Naive thymus-derived CD8-positive, alpha-beta T cell (primary cell): ENCODE measurements around the gene ATP2A2. TPM values are rescaled to one million over a fixed set of nuclear protein-coding genes. Genes with fewer than 3 reads are reported as not detected.

Experiments
- ATAC-seq, 2 donors: fragments of 150-1000 bp; cut with Tn5 transposase in 1 of 2; sonication (Bioruptor Pico), chemical (Tn5 transposase) in 1 of 2; 1 replicate in 1 of 2; 2 replicates in 1 of 2; pipeline ENCODE4 v1.10.0; 2021; ENCODE audit warnings: mild to moderate bottlenecking in 2 of 2, moderate library complexity in 2 of 2
- POLR2A ChIA-PET: fragments of 350-600 bp; sonication (Branson Sonifier 250); formaldehyde crosslinking; loops from one replicate; lab custom pipeline; 2021; ENCODE audit warnings: antibody characterized with exemption; lab: Charles Lee
- DNase-seq, 10 donors: peaks; one replicate each; pipeline versions ENCODE4 v3.0.0 to v3.0.0-alpha.2; 2020 to 2022
- H3K27ac Mint-ChIP-seq, 10 donors: one replicate each; pipeline ENCODE4 v1.8.0; 2020 to 2022; ENCODE audit warnings: mild to moderate bottlenecking in 10 of 10, mixed read lengths in 10 of 10, moderate library complexity in 4 of 10, inconsistent platforms in 1 of 10
- H3K27me3 Mint-ChIP-seq, 5 donors: one replicate each; pipeline ENCODE4 v1.8.0; 2021 to 2022; ENCODE audit warnings: mixed read lengths in 5 of 5
- H3K36me3 Mint-ChIP-seq, 3 donors: one replicate each; pipeline ENCODE4 v1.8.0; 2020 to 2022; ENCODE audit warnings: mixed read lengths in 3 of 3, mild to moderate bottlenecking in 2 of 3, inconsistent platforms in 1 of 3
- H3K4me1 Mint-ChIP-seq, 4 donors: one replicate each; pipeline ENCODE4 v1.8.0; 2021 to 2022; ENCODE audit warnings: mixed read lengths in 4 of 4
- H3K4me3 Mint-ChIP-seq, 10 donors: one replicate each; pipeline ENCODE4 v1.8.0; 2020 to 2022; ENCODE audit warnings: mild to moderate bottlenecking in 10 of 10, mixed read lengths in 10 of 10, moderate library complexity in 6 of 10, inconsistent platforms in 1 of 10
- H3K9me3 Mint-ChIP-seq, 9 donors: one replicate each; pipeline ENCODE4 v1.8.0; 2020 to 2022; ENCODE audit warnings: mixed read lengths in 9 of 9, mild to moderate bottlenecking in 3 of 9, inconsistent platforms in 1 of 9, moderate library complexity in 1 of 9
- polyA plus RNA-seq, 3 donors: library from polyadenylated mRNA; unstranded; fragments of 300-500 nt; fragmentation: Illumina TruSeq; gene quantifications; one replicate each; pipeline ENCODE4 v1.2.3, GENCODE V29; 2021
- total RNA-seq, 8 experiments: library from RNA in 2 of 8; stranded (reverse) in 2 of 8; gene quantifications; one replicate each; pipeline ENCODE4 v1.2.3 and lab custom pipeline; 2021 to 2026

The ATP2A2 gene
- total RNA-seq (10 to 100 TPM; 69.3 to 75.6 TPM), polyA plus RNA-seq (1 to 10 TPM; 1.7 to 2.0 (median 1.9) TPM), total RNA-seq (lab: John Stamatoyannopoulos, UW) (76.3 to 231 (median 139) reads per million in 6 experiments)

GRCh38 chr12:110280779-110281548 lies at the start of gene ATP2A2:
Gene ATP2A2 (plus strand): TSS chr12:110281247. CDS start chr12:110281790, 543 bp downstream.
- Mint-ChIP-seq H3K36me3 (peaks cover 0 to 31% (median 0%) of the 10 kb centered on the region in 3 donors), H3K4me3 (peak within 1 kb of the TSS; percentile 89 to 95 (median 90)), H3K27me3 (peaks cover 0 to 1% (median 0%) of the 10 kb centered on the region in 5 donors), H3K9me3 (no peaks in the 10 kb centered on the region), H3K27ac (peak within 1 kb of the TSS; percentile 71 to 95 (median 92)), H3K4me1 (peaks cover 14 to 56% (median 51%) of the 10 kb centered on the region in 4 donors)
- POLR2A ChIA-PET, result interaction anchor here (0.6 to 3.0 kb wide), 15 partner anchors 8 to 333 kb away, joined by 3 to 10 read pairs (median 4); partner anchors contain the start of genes ARPC3, FAM216A, GPN3 and IFT81
- ATAC-seq, result peak; percentile 85 to 88
- peak; percentile 83 to 94 (median 88) for DNase-seq

GRCh38 chr12:110233212-110233903 lies 47.7 kb upstream of the ATP2A2 start:
- no peak overlapping the region for H3K27ac Mint-ChIP-seq
- peaks cover 0 to 2% (median 0%) of the 10 kb centered on the region in 9 donors for H3K9me3 Mint-ChIP-seq
- POLR2A ChIA-PET, result interaction anchor here (0.7 kb wide), 1 partner anchor 27 kb away, joined by 3 read pairs; no protein-coding TSS in a partner anchor
- ATAC-seq (no peak), DNase-seq (no peak)
- peaks cover 0 to 2% (median 0%) of the 10 kb centered on the region in 5 donors for H3K27me3 Mint-ChIP-seq
- peaks cover 0 to 2% (median 0%) of the 10 kb centered on the region in 3 donors for H3K36me3 Mint-ChIP-seq
- peaks cover 0 to 7% (median 2%) of the 10 kb centered on the region in 4 donors for H3K4me1 Mint-ChIP-seq
- H3K4me3 Mint-ChIP-seq, result no peak overlapping the region

GRCh38 chr12:110234331-110234751 lies 46.7 kb upstream of the ATP2A2 start:
- H3K9me3 Mint-ChIP-seq, result peaks cover 0 to 2% (median 0%) of the 10 kb centered on the region in 9 donors
- H3K36me3 Mint-ChIP-seq, result peaks cover 0 to 2% (median 0%) of the 10 kb centered on the region in 3 donors
- DNase-seq (no peak), ATAC-seq (no peak)
- peaks cover 0 to 7% (median 2%) of the 10 kb centered on the region in 4 donors for H3K4me1 Mint-ChIP-seq
- POLR2A ChIA-PET, result interaction anchor here (0.6 kb wide), 1 partner anchor 678 kb away, joined by 3 read pairs; no protein-coding TSS in a partner anchor
- H3K27me3 Mint-ChIP-seq, result peaks cover 0 to 2% (median 0%) of the 10 kb centered on the region in 5 donors
- no peak overlapping the region for H3K27ac Mint-ChIP-seq
- no peak overlapping the region for H3K4me3 Mint-ChIP-seq

DNA sequence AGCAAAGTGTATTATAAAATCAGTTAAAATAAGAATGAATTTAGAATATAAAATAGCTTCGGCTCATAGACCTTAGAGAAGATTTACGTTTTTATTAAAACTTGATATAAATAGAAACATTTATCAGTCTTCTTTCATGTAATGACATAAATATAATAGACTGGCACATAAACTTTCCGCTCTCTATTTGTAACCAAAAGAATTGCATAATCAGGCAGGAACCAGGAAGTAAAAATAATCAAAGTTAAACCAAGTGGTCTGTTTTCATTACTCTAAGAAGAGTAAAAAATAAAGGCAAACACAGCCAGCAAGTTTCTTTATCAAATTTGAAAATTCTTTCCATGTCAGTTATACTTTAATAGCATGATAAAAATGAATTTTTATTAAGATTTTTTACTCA lies 46.3 kb upstream of the ATP2A2 start:
- POLR2A ChIA-PET, result interaction anchor here (0.6 kb wide), 1 partner anchor 678 kb away, joined by 3 read pairs; no protein-coding TSS in a partner anchor
- H3K27me3 Mint-ChIP-seq, result peaks cover 0 to 2% (median 0%) of the 10 kb centered on the region in 5 donors
- ATAC-seq, result no peak
- peaks cover 0 to 2% (median 0%) of the 10 kb centered on the region in 3 donors for H3K36me3 Mint-ChIP-seq
- H3K9me3 Mint-ChIP-seq, result peaks cover 0 to 2% (median 0%) of the 10 kb centered on the region in 9 donors
- no peak overlapping the region for H3K27ac Mint-ChIP-seq
- no peak for DNase-seq
- no peak overlapping the region for H3K4me3 Mint-ChIP-seq
- H3K4me1 Mint-ChIP-seq, result peaks cover 0 to 7% (median 2%) of the 10 kb centered on the region in 4 donors

DNA sequence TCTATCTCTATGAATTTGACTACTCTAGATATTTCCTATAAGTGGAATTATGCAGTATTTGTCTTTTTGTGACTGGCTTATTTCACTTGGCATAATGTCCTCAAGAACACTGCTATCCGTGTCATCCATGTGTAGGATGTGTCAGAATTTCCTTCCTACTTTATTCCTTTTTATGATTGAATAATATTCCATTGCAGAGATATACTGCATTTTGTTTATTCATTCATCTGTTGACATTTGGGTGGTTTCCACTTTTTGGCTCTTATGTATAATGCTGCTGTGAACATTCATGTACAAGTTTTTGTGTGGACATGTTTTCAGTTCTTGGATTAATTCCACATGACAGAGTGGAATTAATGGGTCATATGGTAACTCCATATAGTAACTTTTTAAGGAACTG lies 45.7 kb upstream of the ATP2A2 start:
- Mint-ChIP-seq H3K27me3 (peaks cover 0 to 4% (median 3%) of the 10 kb centered on the region in 5 donors), H3K4me3 (no peak overlapping the region), H3K4me1 (peaks cover 0 to 7% (median 2%) of the 10 kb centered on the region in 4 donors), H3K27ac (peak overlapping the region in 2 of 10 donors; percentile 64 to 81), H3K36me3 (peaks cover 0 to 2% (median 0%) of the 10 kb centered on the region in 3 donors), H3K9me3 (peaks cover 0 to 2% (median 0%) of the 10 kb centered on the region in 9 donors)
- POLR2A ChIA-PET, result no interaction called here
- DNase-seq (no peak), ATAC-seq (no peak)

- no peak for DNase-seq
- Mint-ChIP-seq H3K4me3 (no peak overlapping the region), H3K27me3 (peaks cover 0 to 12% (median 6%) of the 10 kb centered on the region in 5 donors), H3K4me1 (peaks cover 0 to 2% (median 0%) of the 10 kb centered on the region in 4 donors), H3K9me3 (no peaks in the 10 kb centered on the region), H3K27ac (no peak overlapping the region), H3K36me3 (no peaks in the 10 kb centered on the region)
- POLR2A ChIA-PET, result interaction anchor here (0.6 kb wide), 1 partner anchor 8 kb away, joined by 4 read pairs; no protein-coding TSS in a partner anchor
- ATAC-seq, result no peak
Observed at GRCh38 chr12:110243227-110243626, 37.8 kb upstream of the ATP2A2 start.

GRCh38 chr12:110244372-110244771 lies 36.7 kb upstream of the ATP2A2 start:
- Mint-ChIP-seq H3K27ac (no peak overlapping the region), H3K9me3 (no peaks in the 10 kb centered on the region)
- POLR2A ChIA-PET, result interaction anchor here (0.7 kb wide), 1 partner anchor 1415 kb away, joined by 3 read pairs; no protein-coding TSS in a partner anchor

DNA sequence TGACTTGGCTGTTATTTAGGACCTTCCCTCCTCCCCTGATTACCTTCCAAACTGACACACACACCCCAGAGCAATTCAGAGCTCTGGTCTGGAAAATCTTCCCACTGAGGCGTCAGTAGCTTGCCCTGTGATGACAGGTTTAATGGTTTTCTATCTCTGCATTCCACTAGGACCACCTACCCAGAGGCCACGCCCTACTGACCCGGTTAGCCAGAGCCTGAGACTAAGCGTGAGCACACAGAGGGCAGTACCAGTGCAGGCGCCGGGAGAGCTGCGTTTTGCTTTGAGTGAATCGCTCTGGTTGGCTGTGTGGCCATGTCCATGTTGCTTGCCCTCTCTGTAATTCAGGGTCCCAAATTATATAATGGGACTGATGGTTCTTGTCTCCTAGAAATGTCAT lies 36.2 kb upstream of the ATP2A2 start:
- ATAC-seq (no peak), DNase-seq (no peak)
- no peak overlapping the region for H3K4me3 Mint-ChIP-seq
- peaks cover 0 to 2% (median 0%) of the 10 kb centered on the region in 4 donors for H3K4me1 Mint-ChIP-seq
- no peaks in the 10 kb centered on the region for H3K36me3 Mint-ChIP-seq
- H3K9me3 Mint-ChIP-seq, result no peaks in the 10 kb centered on the region
- POLR2A ChIA-PET, result no interaction called here
- H3K27me3 Mint-ChIP-seq, result peaks cover 0 to 12% (median 6%) of the 10 kb centered on the region in 5 donors
- no peak overlapping the region for H3K27ac Mint-ChIP-seq

More at GRCh38 chr12:110244372-110244771, 36.7 kb upstream of the ATP2A2 start:
- Mint-ChIP-seq H3K4me3 (no peak overlapping the region), H3K36me3 (no peaks in the 10 kb centered on the region), H3K27me3 (peaks cover 0 to 12% (median 6%) of the 10 kb centered on the region in 5 donors), H3K4me1 (peaks cover 0 to 2% (median 0%) of the 10 kb centered on the region in 4 donors)
- DNase-seq, result no peak
- no peak for ATAC-seq

GRCh38 chr12:110245369-110245772 lies 35.7 kb upstream of the ATP2A2 start:
- peaks cover 0 to 10% (median 3%) of the 10 kb centered on the region in 5 donors for H3K27me3 Mint-ChIP-seq
- peak in 9 of 10 donors; percentile 13 to 71 (median 23) for DNase-seq
- peaks cover 0 to 2% (median 0%) of the 10 kb centered on the region in 4 donors for H3K4me1 Mint-ChIP-seq
- no peaks in the 10 kb centered on the region for H3K9me3 Mint-ChIP-seq
- ATAC-seq, result peak; percentile 61 to 74
- H3K27ac Mint-ChIP-seq, result no peak overlapping the region
- no peak overlapping the region for H3K4me3 Mint-ChIP-seq
- no peaks in the 10 kb centered on the region for H3K36me3 Mint-ChIP-seq
- POLR2A ChIA-PET, result no interaction called here

- Mint-ChIP-seq H3K4me3 (no peak overlapping the region), H3K9me3 (no peaks in the 10 kb centered on the region), H3K27ac (no peak overlapping the region), H3K4me1 (peaks cover 0 to 2% (median 0%) of the 10 kb centered on the region in 4 donors), H3K27me3 (peaks cover 0 to 3% (median 3%) of the 10 kb centered on the region in 5 donors), H3K36me3 (no peaks in the 10 kb centered on the region)
- ATAC-seq, result no peak
- no peak for DNase-seq
- POLR2A ChIA-PET, result no interaction called here
Observed at GRCh38 chr12:110246636-110247339, 34.3 kb upstream of the ATP2A2 start.

DNA sequence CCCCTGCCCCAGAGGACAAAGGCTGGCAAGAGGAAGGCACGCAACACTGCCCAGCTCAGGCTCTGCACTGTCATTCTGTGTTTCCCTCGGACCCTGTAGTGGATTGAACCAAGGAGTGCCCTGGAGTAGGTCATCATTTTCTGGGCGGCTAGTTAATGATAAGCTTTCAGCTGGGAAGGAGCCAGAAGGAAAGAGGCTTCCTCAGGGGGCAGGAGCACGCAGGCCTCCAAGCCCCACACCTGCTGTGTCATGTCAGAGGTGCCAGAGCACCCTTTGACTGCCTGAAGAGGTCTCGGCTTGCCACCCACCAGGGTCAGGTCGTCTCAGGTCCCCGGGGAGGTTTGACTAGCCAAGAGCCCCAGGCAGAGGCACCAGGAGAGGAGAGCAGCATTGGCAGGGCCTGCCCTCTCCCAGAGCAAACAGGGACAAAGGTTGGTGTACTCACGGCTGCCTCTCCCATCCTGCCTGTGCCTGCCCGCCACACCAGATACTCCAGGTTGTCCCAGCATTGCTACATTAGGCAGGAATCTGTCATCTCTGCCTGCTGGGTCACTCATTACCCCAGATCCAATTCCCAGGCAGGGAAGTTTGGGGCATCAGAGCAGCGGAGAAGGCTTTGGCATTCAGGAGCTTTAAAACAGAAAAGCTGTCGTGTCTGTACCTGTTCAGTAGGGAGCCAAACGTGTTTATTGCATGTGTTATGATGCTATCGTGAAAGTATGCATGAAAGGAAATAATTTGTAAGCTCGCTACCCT lies 33.5 kb upstream of the ATP2A2 start:
- no peak overlapping the region for H3K4me3 Mint-ChIP-seq
- H3K4me1 Mint-ChIP-seq, result peaks cover 0 to 2% (median 0%) of the 10 kb centered on the region in 4 donors
- H3K27me3 Mint-ChIP-seq, result peaks cover 0 to 3% (median 0%) of the 10 kb centered on the region in 5 donors
- POLR2A ChIA-PET, result no interaction called here
- no peak for DNase-seq
- no peak overlapping the region for H3K27ac Mint-ChIP-seq
- ATAC-seq, result no peak
- no peaks in the 10 kb centered on the region for H3K36me3 Mint-ChIP-seq
- no peaks in the 10 kb centered on the region for H3K9me3 Mint-ChIP-seq
